H9 (cell line): ENCODE results near the gene PUM1. TPM values are rescaled to one million over a fixed set of nuclear protein-coding genes. Genes with fewer than 3 reads are reported as not detected.

Experiments used
- DNase-seq: peaks from one replicate; pipeline ENCODE4 v3.0.0-alpha.2; 2017
- H2AFZ ChIP-seq: one replicate; pipeline ENCODE4 v1.6.1; 2013; ENCODE audit warnings: mild to moderate bottlenecking, low read length, control low read depth, moderate library complexity
- H2AK5ac ChIP-seq: 2 replicates; pipeline ENCODE4 v1.6.1; 2013; ENCODE audit warnings: low read length, control low read depth, mixed read lengths; ENCODE audit not compliant: insufficient read length
- H2BK120ac ChIP-seq: one replicate; pipeline ENCODE4 v1.6.1; 2013; ENCODE audit warnings: low read depth, mild to moderate bottlenecking, low read length, control low read depth, inconsistent platforms; ENCODE audit not compliant: poor library complexity, severe bottlenecking
- H2BK12ac ChIP-seq: 2 replicates; pipeline ENCODE4 v1.6.1; 2013; ENCODE audit warnings: low read length, control low read depth, mixed read lengths, low read depth; ENCODE audit not compliant: insufficient read length
- H2BK15ac ChIP-seq: 2 replicates; pipeline ENCODE4 v1.6.1; 2013; ENCODE audit warnings: low read depth, low read length, control low read depth
- H2BK20ac ChIP-seq: one replicate; pipeline ENCODE4 v1.6.1; 2013; ENCODE audit warnings: low read depth, mild to moderate bottlenecking, low read length, control low read depth, inconsistent platforms; ENCODE audit not compliant: poor library complexity, severe bottlenecking
- H2BK5ac ChIP-seq: 2 replicates; pipeline ENCODE4 v1.6.1; 2013; ENCODE audit warnings: low read length, control low read depth, mixed read lengths; ENCODE audit not compliant: insufficient read length
- H3K14ac ChIP-seq: 2 replicates; pipeline ENCODE4 v1.6.1; 2013; ENCODE audit warnings: low read length, control low read depth; ENCODE audit not compliant: insufficient read depth
- H3K18ac ChIP-seq: 2 replicates; pipeline ENCODE4 v1.6.1; 2013; ENCODE audit warnings: low read depth, mild to moderate bottlenecking, mixed read lengths, low read length, control low read depth; ENCODE audit not compliant: insufficient read length
- H3K23ac ChIP-seq: 2 replicates; pipeline ENCODE4 v1.6.1; 2013; ENCODE audit warnings: low read length, control low read depth, mixed read lengths, low read depth; ENCODE audit not compliant: insufficient read length
- H3K23me2 ChIP-seq: 2 replicates; pipeline ENCODE4 v1.6.1; 2013; ENCODE audit warnings: low read depth, mild to moderate bottlenecking, mixed read lengths, low read length, control low read depth; ENCODE audit not compliant: insufficient read length, poor library complexity, severe bottlenecking
- H3K27ac ChIP-seq: 2 replicates; pipeline ENCODE4 v1.5.1; 2013; ENCODE audit warnings: low read length, control low read depth, mixed read lengths, low read depth; ENCODE audit not compliant: insufficient read length
- H3K27me3 ChIP-seq: 2 replicates; pipeline ENCODE4 v1.6.1; 2013; ENCODE audit warnings: low read length, control low read depth, inconsistent platforms; ENCODE audit not compliant: insufficient read depth
- H3K4ac ChIP-seq: 2 replicates; pipeline ENCODE4 v1.6.1; 2013; ENCODE audit warnings: low read depth, mild to moderate bottlenecking, control low read depth, inconsistent platforms, low read length, moderate library complexity
- H3K4me1 ChIP-seq: 2 replicates; pipeline ENCODE4 v1.6.1; 2013; ENCODE audit warnings: low read length, control low read depth, inconsistent platforms; ENCODE audit not compliant: insufficient read depth
- H3K4me2 ChIP-seq: 2 replicates; pipeline ENCODE4 v1.6.1; 2013; ENCODE audit warnings: low read length, control low read depth, mixed read lengths; ENCODE audit not compliant: insufficient read length, insufficient read depth
- H3K56ac ChIP-seq: 2 replicates; pipeline ENCODE4 v1.6.1; 2013; ENCODE audit warnings: low read depth, mild to moderate bottlenecking, mixed read lengths, low read length, control low read depth; ENCODE audit not compliant: insufficient read length
- H3K79me1 ChIP-seq: 2 replicates; pipeline ENCODE4 v1.6.1; 2013; ENCODE audit warnings: low read depth, mild to moderate bottlenecking, moderate library complexity, low read length, control low read depth, inconsistent platforms; ENCODE audit not compliant: insufficient read depth, poor library complexity, severe bottlenecking
- H3K79me2 ChIP-seq: 2 replicates; pipeline ENCODE4 v1.6.1; 2013; ENCODE audit warnings: low read length, control low read depth, inconsistent platforms; ENCODE audit not compliant: insufficient read depth
- H3K9ac ChIP-seq: 2 replicates; pipeline ENCODE4 v1.6.1; 2013; ENCODE audit warnings: low read length, control low read depth, mixed read lengths; ENCODE audit not compliant: insufficient read length; ENCODE audit errors: extremely low read depth
- H3K9me3 ChIP-seq: one replicate; pipeline ENCODE4 v1.6.1; 2013; ENCODE audit warnings: low read depth, low read length, inconsistent platforms; ENCODE audit not compliant: control insufficient read depth
- H3T11ph ChIP-seq: one replicate; pipeline ENCODE4 v1.6.1; 2013; ENCODE audit warnings: mild to moderate bottlenecking, low read length, control low read depth, inconsistent platforms
- H4K20me1 ChIP-seq: one replicate; pipeline ENCODE4 v1.6.1; 2013; ENCODE audit not compliant: control insufficient read depth, insufficient read length, insufficient read depth
- H4K5ac ChIP-seq: 2 replicates; pipeline ENCODE4 v1.6.1; 2013; ENCODE audit warnings: low read depth, mild to moderate bottlenecking, mixed read lengths, low read length, control low read depth; ENCODE audit not compliant: insufficient read length
- H4K8ac ChIP-seq: replicated peaks from 2 replicates; pipeline ENCODE4 v1.6.1; 2013; ENCODE audit warnings: low read length, control low read depth, mixed read lengths, low read depth; ENCODE audit not compliant: insufficient read length
- H4K91ac ChIP-seq: 2 replicates; pipeline ENCODE4 v1.6.1; 2013; ENCODE audit warnings: low read depth, mild to moderate bottlenecking, moderate library complexity, mixed read lengths, low read length, control low read depth; ENCODE audit not compliant: insufficient read length
- H3K27ac Mint-ChIP-seq, 3 experiments: 2 replicates in 2 of 3; 3 replicates in 1 of 3; pipeline ENCODE4 v1.8.0; 2020 to 2021; ENCODE audit warnings: mixed read lengths in 3 of 3, mild to moderate bottlenecking in 1 of 3, moderate library complexity in 1 of 3
- H3K27me3 Mint-ChIP-seq: 2 replicates; pipeline ENCODE4 v1.8.0; 2021; ENCODE audit warnings: low read depth, mild to moderate bottlenecking, moderate library complexity, mixed read lengths
- H3K36me3 Mint-ChIP-seq, 3 experiments: 2 replicates in 2 of 3; 3 replicates in 1 of 3; pipeline ENCODE4 v1.8.0; 2020 to 2021; ENCODE audit warnings: low read depth in 3 of 3, mixed read lengths in 3 of 3; ENCODE audit not compliant: insufficient read depth in 1 of 3
- H3K4me1 Mint-ChIP-seq, 2 experiments: 2 replicates each; pipeline ENCODE4 v1.8.0; 2020; ENCODE audit warnings: mixed read lengths in 2 of 2
- H3K4me3 Mint-ChIP-seq, 2 experiments: 2 replicates in 1 of 2; 3 replicates in 1 of 2; pipeline ENCODE4 v1.8.0; 2020 to 2021; ENCODE audit warnings: mild to moderate bottlenecking in 2 of 2, mixed read lengths in 2 of 2, moderate library complexity in 1 of 2
- H3K9me3 Mint-ChIP-seq, 2 experiments: 2 replicates in 1 of 2; 3 replicates in 1 of 2; pipeline ENCODE4 v1.8.0; 2020; ENCODE audit warnings: mild to moderate bottlenecking in 2 of 2, mixed read lengths in 2 of 2, moderate library complexity in 1 of 2
- CTCF ChIP-seq: fragments of 200-600 bp; sonication (generic); conservative IDR thresholded peaks from 3 replicates; pipeline ENCODE4 v1.8.0; 2021; ENCODE audit warnings: antibody characterized with exemption, mild to moderate bottlenecking
- WGBS: extraction: QIAGEN DNeasy Blood & Tissue Kit; methylation state at CpG from one replicate; pipeline ENCODE4 v1.1.7; 2013; ENCODE audit warnings: missing lambda C conversion rate, low lambda C conversion rate, mixed read lengths; ENCODE audit not compliant: insufficient read length; ENCODE audit errors: extremely low coverage; 5-methylcytosine and 5-hydroxymethylcytosine counted together
- total RNA-seq: library from RNA; stranded (reverse); gene quantifications from 2 replicates; pipeline ENCODE4 v1.2.1, GENCODE V29; 2021

Gene PUM1
- total RNA-seq, 1 experiment from 2014 or later, result 164 TPM

GRCh38 chr1:30933874-30934252 is 131.7 kb downstream of the PUM1 start:
- no peaks in the 10 kb centered on the region for H3K27me3 ChIP-seq
- no peak overlapping the region for H2AFZ ChIP-seq

More at GRCh38 chr1:30933874-30934252, 131.7 kb downstream of the PUM1 start:
- Histone ChIP-seq H3K79me2 (no peaks in the 10 kb centered on the region), H3K56ac (no peak overlapping the region), H3K4me1 (no peaks in the 10 kb centered on the region), H3K4me2 (no peak overlapping the region), H2BK5ac (no peak overlapping the region), H4K20me1 (no peaks in the 10 kb centered on the region), H3K18ac (no peak overlapping the region), H2AK5ac (no peak overlapping the region), H3T11ph (no peak overlapping the region), H2BK15ac (no peak overlapping the region), H2BK20ac (no peak overlapping the region), H4K8ac (no peak overlapping the region), H3K27ac (no peak overlapping the region), H4K5ac (no peak overlapping the region), H3K23me2 (no peaks in the 10 kb centered on the region), H3K9ac (no peak overlapping the region), H3K23ac (no peak overlapping the region), H2BK12ac (no peak overlapping the region), H4K91ac (no peak overlapping the region), H3K4ac (no peak overlapping the region), H3K79me1 (no peaks in the 10 kb centered on the region), H3K9me3 (no peaks in the 10 kb centered on the region), H2BK120ac (no peak overlapping the region), H3K14ac (no peak overlapping the region)
- no peak for DNase-seq
- no CpG with 5 or more reads among the region's 4 CpGs for WGBS
- Mint-ChIP-seq H3K9me3 (no peaks in the 10 kb centered on the region), H3K36me3 (peaks cover 24 to 55% (median 55%) of the 10 kb centered on the region in 3 experiments; a peak in 6 of 7 replicates), H3K27me3 (no peaks in the 10 kb centered on the region), H3K27ac (peak overlapping the region in 2 of 3 experiments; percentile 38 to 50; a peak in 3 of 7 replicates), H3K4me1 (peaks cover 3 to 8% of the 10 kb centered on the region in 2 experiments), H3K4me3 (no peak overlapping the region)
- no peak for TF ChIP-seq CTCF
